ENCODE results near the gene M1AP.
A peak's percentile ranks its signal among the peaks of the same experiment; 100 is the strongest.
"Not testable (repeated sequence)": the region's sequence is repeated elsewhere in the genome, so short reads cannot be mapped to it uniquely, and the experiment has no call there.

Gene M1AP

GRCh38 chr2:74576211-74576862 is 71.8 kb downstream of the M1AP start:
- H3K4me3 Mint-ChIP-seq, result no peak overlapping the region
- H3K27me3 Mint-ChIP-seq, result no peaks in the 10 kb centered on the region
- no peak for DNase-seq
- CTCF ChIA-PET, result interaction anchor here (0.9 to 7.5 kb wide), 4 partner anchors 9 to 94 kb away, joined by 3 to 62 read pairs (median 7); partner anchors contain the start of genes CCDC142 and TTC31
- H3K27ac Mint-ChIP-seq, result no peak overlapping the region
- no peaks in the 10 kb centered on the region for H3K9me3 Mint-ChIP-seq
- H3K36me3 Mint-ChIP-seq, result peaks cover 4% of the 10 kb centered on the region
- peaks cover 29% of the 10 kb centered on the region for H3K4me1 Mint-ChIP-seq

GRCh38 chr2:74575320-74575719 is 72.8 kb downstream of the M1AP start:
- no peak overlapping the region for H3K4me3 Mint-ChIP-seq
- H3K4me1 Mint-ChIP-seq, result peaks cover 29% of the 10 kb centered on the region
- CTCF ChIA-PET, result interaction anchor here (0.5 to 7.5 kb wide), 3 partner anchors 12 to 92 kb away, joined by 3 to 62 read pairs (median 3); partner anchors contain the start of genes CCDC142 and TTC31

GRCh38 chr2:74573747-74574562 is 74.2 kb downstream of the M1AP start:
- peak; percentile 54 for DNase-seq
- H3K4me1 Mint-ChIP-seq, result peaks cover 29% of the 10 kb centered on the region
- peaks cover 4% of the 10 kb centered on the region for H3K36me3 Mint-ChIP-seq
- H3K4me3 Mint-ChIP-seq, result peak overlapping the region; percentile 54
- no peaks in the 10 kb centered on the region for H3K9me3 Mint-ChIP-seq
- CTCF ChIA-PET, result interaction anchor here (1.0 to 7.5 kb wide), 2 partner anchors 13 to 91 kb away, joined by 3 to 62 read pairs; partner anchors contain the start of genes CCDC142 and TTC31
- no peaks in the 10 kb centered on the region for H3K27me3 Mint-ChIP-seq
- H3K27ac Mint-ChIP-seq, result peak overlapping the region; percentile 85

More at GRCh38 chr2:74575320-74575719, 72.8 kb downstream of the M1AP start:
- peaks cover 4% of the 10 kb centered on the region for H3K36me3 Mint-ChIP-seq
- H3K27me3 Mint-ChIP-seq, result no peaks in the 10 kb centered on the region
- H3K9me3 Mint-ChIP-seq, result no peaks in the 10 kb centered on the region
- DNase-seq, result no peak
- H3K27ac Mint-ChIP-seq, result no peak overlapping the region

GRCh38 chr2:74572178-74572925 is 75.8 kb downstream of the M1AP start:
- no peak for DNase-seq
- Mint-ChIP-seq H3K27ac (no peak overlapping the region), H3K9me3 (no peaks in the 10 kb centered on the region), H3K36me3 (peaks cover 4% of the 10 kb centered on the region), H3K27me3 (no peaks in the 10 kb centered on the region), H3K4me1 (peaks cover 35% of the 10 kb centered on the region), H3K4me3 (no peak overlapping the region)
- CTCF ChIA-PET, result interaction anchor here (1.0 to 7.5 kb wide), 2 partner anchors 15 to 41 kb away, joined by 3 to 62 read pairs; no protein-coding TSS in a partner anchor

- peaks cover 35% of the 10 kb centered on the region for H3K4me1 Mint-ChIP-seq
- H3K36me3 Mint-ChIP-seq, result peaks cover 4% of the 10 kb centered on the region
- no peaks in the 10 kb centered on the region for H3K9me3 Mint-ChIP-seq
- no peaks in the 10 kb centered on the region for H3K27me3 Mint-ChIP-seq
- DNase-seq, result no peak
- CTCF ChIA-PET, result interaction anchor here (0.7 to 1.0 kb wide), 3 partner anchors 12 to 20 kb away, joined by 3 to 5 read pairs (median 3); no protein-coding TSS in a partner anchor
- H3K4me3 Mint-ChIP-seq, result no peak overlapping the region
- H3K27ac Mint-ChIP-seq, result no peak overlapping the region
These were observed 77.1 kb downstream of the M1AP start for GRCh38 chr2:74571058-74571457.

- H3K36me3 Mint-ChIP-seq, result peaks cover 4% of the 10 kb centered on the region
- no peak overlapping the region for H3K27ac Mint-ChIP-seq
- CTCF ChIA-PET, result interaction anchor here (0.9 to 5.3 kb wide), 2 partner anchors 10 to 16 kb away, joined by 3 to 57 read pairs; no protein-coding TSS in a partner anchor
- no peak overlapping the region for H3K4me3 Mint-ChIP-seq
- peaks cover 33% of the 10 kb centered on the region for H3K4me1 Mint-ChIP-seq
- no peaks in the 10 kb centered on the region for H3K27me3 Mint-ChIP-seq
- no peak for DNase-seq
- no peaks in the 10 kb centered on the region for H3K9me3 Mint-ChIP-seq
These were observed 78.4 kb downstream of the M1AP start for GRCh38 chr2:74569686-74570085.

- Mint-ChIP-seq H3K9me3 (no peaks in the 10 kb centered on the region), H3K4me3 (no peak overlapping the region), H3K27ac (no peak overlapping the region), H3K27me3 (no peaks in the 10 kb centered on the region), H3K4me1 (peaks cover 20% of the 10 kb centered on the region), H3K36me3 (no peaks in the 10 kb centered on the region)
- no peak for DNase-seq
- CTCF ChIA-PET, result interaction anchor here (3.2 to 5.3 kb wide), 2 partner anchors 9 to 18 kb away, joined by 10 to 57 read pairs; no protein-coding TSS in a partner anchor
These were observed 80.2 kb downstream of the M1AP start for GRCh38 chr2:74567881-74568280.

- Mint-ChIP-seq H3K36me3 (no peaks in the 10 kb centered on the region), H3K4me3 (no peak overlapping the region), H3K27me3 (peaks cover 8% of the 10 kb centered on the region), H3K27ac (no peak overlapping the region), H3K4me1 (peaks cover 29% of the 10 kb centered on the region), H3K9me3 (no peaks in the 10 kb centered on the region)
- DNase-seq, result no peak
- CTCF ChIA-PET, result interaction anchor here (3.2 to 5.3 kb wide), 2 partner anchors 10 to 19 kb away, joined by 10 to 57 read pairs; no protein-coding TSS in a partner anchor
These were observed 81.4 kb downstream of the M1AP start for GRCh38 chr2:74566754-74567085.

- no peak for DNase-seq
- Mint-ChIP-seq H3K4me3 (no peak overlapping the region), H3K4me1 (peaks cover 29% of the 10 kb centered on the region), H3K27me3 (peaks cover 13% of the 10 kb centered on the region), H3K27ac (no peak overlapping the region), H3K36me3 (no peaks in the 10 kb centered on the region), H3K9me3 (no peaks in the 10 kb centered on the region)
- CTCF ChIA-PET, result interaction anchor here (3.2 to 5.3 kb wide), 2 partner anchors 11 to 20 kb away, joined by 10 to 57 read pairs; no protein-coding TSS in a partner anchor
These were observed 81.9 kb downstream of the M1AP start for GRCh38 chr2:74566076-74566753.

- H3K4me3 Mint-ChIP-seq, result no peak overlapping the region
- no peak for DNase-seq
- H3K27me3 Mint-ChIP-seq, result peaks cover 26% of the 10 kb centered on the region
- no peaks in the 10 kb centered on the region for H3K36me3 Mint-ChIP-seq
- H3K9me3 Mint-ChIP-seq, result no peaks in the 10 kb centered on the region
- H3K27ac Mint-ChIP-seq, result no peak overlapping the region
- H3K4me1 Mint-ChIP-seq, result peaks cover 34% of the 10 kb centered on the region
- CTCF ChIA-PET, result interaction anchor here (0.9 kb wide), 1 partner anchor 24 kb away, joined by 4 read pairs; no protein-coding TSS in a partner anchor
These were observed 83.9 kb downstream of the M1AP start for GRCh38 chr2:74564222-74564621.

GRCh38 chr2:74562126-74562775 is 85.9 kb downstream of the M1AP start:
- H3K36me3 Mint-ChIP-seq, result peaks cover 2% of the 10 kb centered on the region
- H3K27ac Mint-ChIP-seq, result no peak overlapping the region
- DNase-seq, result no peak
- CTCF ChIA-PET, result no interaction called here
- H3K4me1 Mint-ChIP-seq, result peaks cover 28% of the 10 kb centered on the region
- H3K4me3 Mint-ChIP-seq, result no peak overlapping the region
- peaks cover 26% of the 10 kb centered on the region for H3K27me3 Mint-ChIP-seq
- H3K9me3 Mint-ChIP-seq, result no peaks in the 10 kb centered on the region

GRCh38 chr2:74561022-74561421 is 87.1 kb downstream of the M1AP start:
- DNase-seq, H3K4me3 Mint-ChIP-seq, H3K9me3 Mint-ChIP-seq, H3K27ac Mint-ChIP-seq, CTCF ChIA-PET: not testable (repeated sequence)
- peaks cover 25% of the 10 kb centered on the region for H3K4me1 Mint-ChIP-seq
- H3K27me3 Mint-ChIP-seq, result peaks cover 26% of the 10 kb centered on the region
- H3K36me3 Mint-ChIP-seq, result peaks cover 12% of the 10 kb centered on the region

GRCh38 chr2:74560591-74560990 is 87.5 kb downstream of the M1AP start:
- Mint-ChIP-seq H3K4me3 (no peak overlapping the region), H3K4me1 (peaks cover 28% of the 10 kb centered on the region), H3K9me3 (no peaks in the 10 kb centered on the region), H3K27me3 (peaks cover 26% of the 10 kb centered on the region), H3K36me3 (peaks cover 12% of the 10 kb centered on the region), H3K27ac (no peak overlapping the region)
- DNase-seq, result no peak
- CTCF ChIA-PET, result no interaction called here
